HepG2 (cell line): ENCODE measurements around the gene RAB15. TPM values are rescaled to one million over a fixed set of nuclear protein-coding genes. Genes with fewer than 3 reads are reported as not detected.
A peak's percentile ranks its signal among the peaks of the same experiment; 100 is the strongest.

Experiments
- BRCA1 ChIP-seq: sonication (generic); formaldehyde crosslinking; IDR thresholded peaks from 2 replicates; pipeline ENCODE4 v1.4.0; 2020; ENCODE audit warnings: missing genetic modification reagents
- CCDC6 ChIP-seq: sonication (generic); formaldehyde crosslinking; IDR thresholded peaks from 2 replicates; pipeline ENCODE4 v1.8.1; 2022; ENCODE audit warnings: mild to moderate bottlenecking, missing genetic modification reagents, moderate library complexity
- CREM ChIP-seq, 2 experiments: sonication (generic) in 1 of 2; formaldehyde crosslinking in 1 of 2; IDR thresholded peaks; 2 replicates each; pipeline versions ENCODE4 v1.4.0 to v1.6.1; 2016 to 2020; ENCODE audit warnings: antibody characterized with exemption in 1 of 2, mild to moderate bottlenecking in 1 of 2, missing genetic modification reagents in 1 of 2
- HNRNPLL ChIP-seq: fragments of 200-400 bp; formaldehyde crosslinking; IDR thresholded peaks from 2 replicates; pipeline ENCODE4 v1.6.1; 2017; ENCODE audit warnings: mild to moderate bottlenecking, low read depth, low read length; ENCODE audit not compliant: poor library complexity, severe bottlenecking
- HOXD1 ChIP-seq: sonication (generic); formaldehyde crosslinking; IDR thresholded peaks from 2 replicates; pipeline ENCODE4 v1.5.0; 2020; ENCODE audit warnings: missing genetic modification reagents
- IRF2 ChIP-seq: IDR thresholded peaks from 2 replicates; pipeline ENCODE4 v1.6.1; 2018; ENCODE audit warnings: missing genetic modification reagents, missing compliant biosample characterization
- MBNL3 ChIP-seq: fragments of 250-450 bp; sonication (Bioruptor Pico); conservative IDR thresholded peaks from 2 replicates; pipeline ENCODE4 v1.8.0; 2022; ENCODE audit warnings: mild to moderate bottlenecking, inconsistent platforms
- ONECUT2 ChIP-seq: sonication (generic); formaldehyde crosslinking; IDR thresholded peaks from 2 replicates; pipeline ENCODE4 v1.4.0; 2020; ENCODE audit warnings: missing genetic modification reagents
- PAX8 ChIP-seq: sonication (generic); formaldehyde crosslinking; IDR thresholded peaks from 2 replicates; pipeline ENCODE4 v1.8.0; 2022; ENCODE audit warnings: mild to moderate bottlenecking, missing genetic modification reagents, borderline replicate concordance
- THAP11 ChIP-seq: IDR thresholded peaks from 2 replicates; pipeline ENCODE4 v1.6.1; 2016; ENCODE audit warnings: missing biosample characterization, missing genetic modification reagents
- ZNF12 ChIP-seq: sonication (generic); formaldehyde crosslinking; IDR thresholded peaks from 2 replicates; pipeline ENCODE4 v1.5.0; 2020; ENCODE audit warnings: missing genetic modification reagents
- ZNF253 ChIP-seq: sonication (generic); formaldehyde crosslinking; IDR thresholded peaks from 2 replicates; pipeline ENCODE4 v1.8.0; 2022; ENCODE audit warnings: mild to moderate bottlenecking, missing genetic modification reagents, borderline replicate concordance
- ZNF607 ChIP-seq: sonication (generic); formaldehyde crosslinking; IDR thresholded peaks from 2 replicates; pipeline ENCODE4 v1.5.1; 2020; ENCODE audit warnings: missing genetic modification reagents, mild to moderate bottlenecking, borderline replicate concordance
- polyA plus RNA-seq, 8 experiments: library from polyadenylated mRNA; depleted of rRNA in 3 of 8; stranded (reverse) in 7 of 8; unstranded in 1 of 8; fragments of >200 nt; fragmentation: Illumina TruSeq in 4 of 8; extraction: Trizol in 4 of 8; gene quantifications; 2 replicates each; pipeline versions ENCODE4 v1.2.1 to v1.2.3, GENCODE V29; 2011 to 2016; ENCODE audit warnings: low read depth in 4 of 8, missing spikeins in 1 of 8, mixed read lengths in 1 of 8; ENCODE audit not compliant: insufficient read depth in 1 of 8
- total RNA-seq, 5 experiments: library from RNA; depleted of rRNA; stranded (reverse); fragments of >200 nt; fragmentation: Illumina TruSeq; extraction: Trizol; gene quantifications; 2 replicates each; pipeline ENCODE4 v1.2.3, GENCODE V29; 2016; ENCODE audit warnings: low read depth in 1 of 5
- TF ChIP-seq, protein P1 (sequence below), 2 experiments: IDR thresholded peaks; 2 replicates each; pipeline ENCODE4 v1.6.1; 2011 to 2012; ENCODE audit warnings: low read length in 2 of 2, borderline replicate concordance in 1 of 2, low read depth in 1 of 2, mild to moderate bottlenecking in 1 of 2, moderate library complexity in 1 of 2
- TF ChIP-seq, protein P2 (sequence below): sonication (generic); formaldehyde crosslinking; IDR thresholded peaks from 2 replicates; pipeline ENCODE4 v1.9.0; 2021; ENCODE audit warnings: missing genetic modification reagents, borderline replicate concordance
- TF ChIP-seq, protein P3 (sequence below): sonication (generic); formaldehyde crosslinking; IDR thresholded peaks from 2 replicates; pipeline ENCODE4 v1.4.0; 2020; ENCODE audit warnings: mild to moderate bottlenecking, missing genetic modification reagents, borderline replicate concordance
- TF ChIP-seq, protein P4 (sequence below): sonication (generic); formaldehyde crosslinking; conservative IDR thresholded peaks from 2 replicates; pipeline ENCODE4 v1.8.1; 2023; ENCODE audit warnings: missing genetic modification reagents

Gene RAB15
- total and polyA plus RNA-seq, 2 of the 13 experiments (the other 11 are each of a cell fraction or from before 2014, with no cell fraction given), result 7.4 to 18.5 TPM

DNA sequence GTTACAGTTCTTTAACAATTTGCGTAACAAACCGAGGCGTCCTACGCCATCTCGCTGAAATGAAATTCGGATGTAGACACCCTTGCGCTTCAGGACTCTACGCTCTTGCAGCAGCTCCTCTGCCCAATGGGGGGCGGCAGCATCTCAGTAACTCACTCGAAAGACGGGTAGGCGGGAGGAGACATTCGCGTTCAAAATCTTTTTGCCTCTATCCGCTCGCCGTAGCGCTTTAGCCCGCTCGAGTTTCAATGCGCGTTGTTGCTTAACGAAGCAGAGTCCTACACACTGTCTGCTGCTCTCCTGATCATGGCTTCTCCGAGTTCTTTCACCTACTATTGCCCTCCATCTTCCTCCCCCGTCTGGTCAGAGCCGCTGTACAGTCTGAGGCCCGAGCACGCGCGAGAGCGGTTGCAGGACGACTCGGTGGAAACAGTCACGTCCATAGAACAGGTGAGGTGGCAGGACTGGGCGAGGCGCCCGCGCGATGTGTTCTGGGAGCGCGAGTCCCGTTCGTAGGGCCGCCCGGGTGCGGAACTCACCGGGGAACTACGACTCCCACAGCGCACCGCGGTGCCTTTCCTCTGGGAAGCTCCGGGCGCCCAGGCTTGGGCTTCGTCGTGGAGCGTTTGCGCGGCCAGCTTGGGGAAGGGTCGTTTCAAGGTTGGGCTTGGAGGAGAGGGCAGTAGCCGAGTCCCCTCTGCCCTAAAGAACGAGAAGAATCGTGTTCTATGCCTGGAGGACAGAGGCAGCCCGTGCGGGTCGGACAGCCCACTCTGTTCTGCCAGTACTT lies 14.7 kb upstream of the RAB15 start, which contains the start of gene FNTB (continued):
- TF ChIP-seq, protein P1, sequence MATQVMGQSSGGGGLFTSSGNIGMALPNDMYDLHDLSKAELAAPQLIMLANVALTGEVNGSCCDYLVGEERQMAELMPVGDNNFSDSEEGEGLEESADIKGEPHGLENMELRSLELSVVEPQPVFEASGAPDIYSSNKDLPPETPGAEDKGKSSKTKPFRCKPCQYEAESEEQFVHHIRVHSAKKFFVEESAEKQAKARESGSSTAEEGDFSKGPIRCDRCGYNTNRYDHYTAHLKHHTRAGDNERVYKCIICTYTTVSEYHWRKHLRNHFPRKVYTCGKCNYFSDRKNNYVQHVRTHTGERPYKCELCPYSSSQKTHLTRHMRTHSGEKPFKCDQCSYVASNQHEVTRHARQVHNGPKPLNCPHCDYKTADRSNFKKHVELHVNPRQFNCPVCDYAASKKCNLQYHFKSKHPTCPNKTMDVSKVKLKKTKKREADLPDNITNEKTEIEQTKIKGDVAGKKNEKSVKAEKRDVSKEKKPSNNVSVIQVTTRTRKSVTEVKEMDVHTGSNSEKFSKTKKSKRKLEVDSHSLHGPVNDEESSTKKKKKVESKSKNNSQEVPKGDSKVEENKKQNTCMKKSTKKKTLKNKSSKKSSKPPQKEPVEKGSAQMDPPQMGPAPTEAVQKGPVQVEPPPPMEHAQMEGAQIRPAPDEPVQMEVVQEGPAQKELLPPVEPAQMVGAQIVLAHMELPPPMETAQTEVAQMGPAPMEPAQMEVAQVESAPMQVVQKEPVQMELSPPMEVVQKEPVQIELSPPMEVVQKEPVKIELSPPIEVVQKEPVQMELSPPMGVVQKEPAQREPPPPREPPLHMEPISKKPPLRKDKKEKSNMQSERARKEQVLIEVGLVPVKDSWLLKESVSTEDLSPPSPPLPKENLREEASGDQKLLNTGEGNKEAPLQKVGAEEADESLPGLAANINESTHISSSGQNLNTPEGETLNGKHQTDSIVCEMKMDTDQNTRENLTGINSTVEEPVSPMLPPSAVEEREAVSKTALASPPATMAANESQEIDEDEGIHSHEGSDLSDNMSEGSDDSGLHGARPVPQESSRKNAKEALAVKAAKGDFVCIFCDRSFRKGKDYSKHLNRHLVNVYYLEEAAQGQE (IDR thresholded peaks at IDR 0.05; ENCODE audit: borderline replicate concordance in 1 of 2, low read depth in 1 of 2, low read length in 2 of 2), result no peak
- TF ChIP-seq, protein P2, sequence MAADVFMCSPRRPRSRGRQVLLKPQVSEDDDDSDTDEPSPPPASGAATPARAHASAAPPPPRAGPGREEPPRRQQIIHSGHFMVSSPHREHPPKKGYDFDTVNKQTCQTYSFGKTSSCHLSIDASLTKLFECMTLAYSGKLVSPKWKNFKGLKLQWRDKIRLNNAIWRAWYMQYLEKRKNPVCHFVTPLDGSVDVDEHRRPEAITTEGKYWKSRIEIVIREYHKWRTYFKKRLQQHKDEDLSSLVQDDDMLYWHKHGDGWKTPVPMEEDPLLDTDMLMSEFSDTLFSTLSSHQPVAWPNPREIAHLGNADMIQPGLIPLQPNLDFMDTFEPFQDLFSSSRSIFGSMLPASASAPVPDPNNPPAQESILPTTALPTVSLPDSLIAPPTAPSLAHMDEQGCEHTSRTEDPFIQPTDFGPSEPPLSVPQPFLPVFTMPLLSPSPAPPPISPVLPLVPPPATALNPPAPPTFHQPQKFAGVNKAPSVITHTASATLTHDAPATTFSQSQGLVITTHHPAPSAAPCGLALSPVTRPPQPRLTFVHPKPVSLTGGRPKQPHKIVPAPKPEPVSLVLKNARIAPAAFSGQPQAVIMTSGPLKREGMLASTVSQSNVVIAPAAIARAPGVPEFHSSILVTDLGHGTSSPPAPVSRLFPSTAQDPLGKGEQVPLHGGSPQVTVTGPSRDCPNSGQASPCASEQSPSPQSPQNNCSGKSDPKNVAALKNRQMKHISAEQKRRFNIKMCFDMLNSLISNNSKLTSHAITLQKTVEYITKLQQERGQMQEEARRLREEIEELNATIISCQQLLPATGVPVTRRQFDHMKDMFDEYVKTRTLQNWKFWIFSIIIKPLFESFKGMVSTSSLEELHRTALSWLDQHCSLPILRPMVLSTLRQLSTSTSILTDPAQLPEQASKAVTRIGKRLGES (CRISPR knock-in tag), result no peak
- TF ChIP-seq CREM (IDR thresholded peaks at IDR 0.05) (peak; percentile 86), CREM (CRISPR knock-in tag; IDR thresholded peaks at IDR 0.05) (no peak), HOXD1 (CRISPR knock-in tag) (0 out of 2 replicates have a peak, but pooled peaks have one; percentile 34), THAP11 (CRISPR knock-in tag) (peak; percentile 98), ZNF607 (peak; percentile 83), ZNF253 (CRISPR knock-in tag) (no peak), BRCA1 (CRISPR knock-in tag) (no peak), ONECUT2 (CRISPR knock-in tag) (no peak), PAX8 (CRISPR knock-in tag) (0 out of 2 replicates have a peak, but pooled peaks have one; percentile 51), MBNL3 (CRISPR knock-in tag) (no peak), IRF2 (CRISPR knock-in tag) (peak; percentile 77; the same call in 1 of the 2 replicates), ZNF12 (CRISPR knock-in tag) (peak; percentile 76), HNRNPLL (peak; percentile 87), CCDC6 (CRISPR knock-in tag) (no peak; the same call in 1 of the 2 replicates)
- TF ChIP-seq, protein P3, sequence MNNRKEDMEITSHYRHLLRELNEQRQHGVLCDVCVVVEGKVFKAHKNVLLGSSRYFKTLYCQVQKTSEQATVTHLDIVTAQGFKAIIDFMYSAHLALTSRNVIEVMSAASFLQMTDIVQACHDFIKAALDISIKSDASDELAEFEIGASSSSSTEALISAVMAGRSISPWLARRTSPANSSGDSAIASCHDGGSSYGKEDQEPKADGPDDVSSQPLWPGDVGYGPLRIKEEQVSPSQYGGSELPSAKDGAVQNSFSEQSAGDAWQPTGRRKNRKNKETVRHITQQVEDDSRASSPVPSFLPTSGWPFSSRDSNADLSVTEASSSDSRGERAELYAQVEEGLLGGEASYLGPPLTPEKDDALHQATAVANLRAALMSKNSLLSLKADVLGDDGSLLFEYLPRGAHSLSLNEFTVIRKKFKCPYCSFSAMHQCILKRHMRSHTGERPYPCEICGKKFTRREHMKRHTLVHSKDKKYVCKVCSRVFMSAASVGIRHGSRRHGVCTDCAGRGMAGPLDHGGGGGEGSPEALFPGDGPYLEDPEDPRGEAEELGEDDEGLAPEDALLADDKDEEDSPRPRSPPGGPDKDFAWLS, result no peak
- TF ChIP-seq, protein P4, sequence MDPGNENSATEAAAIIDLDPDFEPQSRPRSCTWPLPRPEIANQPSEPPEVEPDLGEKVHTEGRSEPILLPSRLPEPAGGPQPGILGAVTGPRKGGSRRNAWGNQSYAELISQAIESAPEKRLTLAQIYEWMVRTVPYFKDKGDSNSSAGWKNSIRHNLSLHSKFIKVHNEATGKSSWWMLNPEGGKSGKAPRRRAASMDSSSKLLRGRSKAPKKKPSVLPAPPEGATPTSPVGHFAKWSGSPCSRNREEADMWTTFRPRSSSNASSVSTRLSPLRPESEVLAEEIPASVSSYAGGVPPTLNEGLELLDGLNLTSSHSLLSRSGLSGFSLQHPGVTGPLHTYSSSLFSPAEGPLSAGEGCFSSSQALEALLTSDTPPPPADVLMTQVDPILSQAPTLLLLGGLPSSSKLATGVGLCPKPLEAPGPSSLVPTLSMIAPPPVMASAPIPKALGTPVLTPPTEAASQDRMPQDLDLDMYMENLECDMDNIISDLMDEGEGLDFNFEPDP, result 0 out of 2 replicates have a peak, but pooled peaks have one; percentile 61
